PFSK-1 (cell line): ENCODE data around the gene CDIPT.

Experiments
- FOXP2 ChIP-seq: optimal IDR thresholded peaks from 2 replicates; pipeline ENCODE3; 2011; ENCODE audit warnings: borderline replicate concordance, control low read depth, inconsistent platforms; ENCODE audit not compliant: insufficient read depth; ENCODE audit errors: extremely low read length, extremely low read depth
- POLR2AphosphoS5 ChIP-seq: IDR thresholded peaks from 2 replicates; pipeline ENCODE4 v1.6.1; 2012; ENCODE audit warnings: low read depth, mild to moderate bottlenecking, control low read depth, low read length, moderate library complexity
- SIN3A ChIP-seq: IDR thresholded peaks from 2 replicates; pipeline ENCODE4 v1.6.1; 2012; ENCODE audit warnings: mild to moderate bottlenecking, low read length, moderate library complexity, borderline replicate concordance; ENCODE audit not compliant: insufficient read depth
- TAF1 ChIP-seq: IDR thresholded peaks from 2 replicates; pipeline ENCODE4 v1.6.1; 2012; ENCODE audit warnings: low read length, control low read depth, borderline replicate concordance; ENCODE audit not compliant: insufficient read depth
- TF ChIP-seq, protein P1 (sequence below), 2 experiments: IDR thresholded peaks; 2 replicates each; pipeline versions ENCODE4 v1.6.1 to v1.8.0; 2011 to 2012; ENCODE audit warnings: low read depth in 2 of 2, low read length in 2 of 2, control low read depth in 1 of 2, inconsistent platforms in 1 of 2, mild to moderate bottlenecking in 1 of 2, moderate library complexity in 1 of 2; ENCODE audit not compliant: insufficient read depth in 1 of 2

CDIPT gene

DNA sequence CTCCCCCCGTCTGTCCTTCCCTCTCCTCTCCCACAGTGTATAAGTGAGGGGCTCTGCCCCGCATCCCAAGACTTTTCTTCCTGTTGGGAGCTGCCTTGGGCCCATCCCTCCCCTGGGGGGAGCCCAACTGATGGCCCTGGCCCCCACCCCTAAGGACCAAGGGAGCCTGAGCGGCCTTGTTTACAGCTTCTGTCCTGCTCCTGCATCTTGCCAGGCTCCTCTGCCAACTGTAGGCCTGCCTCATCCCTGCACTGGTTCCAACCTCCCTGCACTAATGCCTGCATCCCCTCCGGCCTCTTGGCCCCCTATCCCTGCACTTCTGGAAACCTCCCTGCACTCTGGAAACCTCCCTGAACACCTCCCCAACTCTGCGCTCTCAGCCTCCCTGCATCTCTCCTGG lies 48.4 kb downstream of the CDIPT start:
- no peak for TF ChIP-seq POLR2AphosphoS5

DNA sequence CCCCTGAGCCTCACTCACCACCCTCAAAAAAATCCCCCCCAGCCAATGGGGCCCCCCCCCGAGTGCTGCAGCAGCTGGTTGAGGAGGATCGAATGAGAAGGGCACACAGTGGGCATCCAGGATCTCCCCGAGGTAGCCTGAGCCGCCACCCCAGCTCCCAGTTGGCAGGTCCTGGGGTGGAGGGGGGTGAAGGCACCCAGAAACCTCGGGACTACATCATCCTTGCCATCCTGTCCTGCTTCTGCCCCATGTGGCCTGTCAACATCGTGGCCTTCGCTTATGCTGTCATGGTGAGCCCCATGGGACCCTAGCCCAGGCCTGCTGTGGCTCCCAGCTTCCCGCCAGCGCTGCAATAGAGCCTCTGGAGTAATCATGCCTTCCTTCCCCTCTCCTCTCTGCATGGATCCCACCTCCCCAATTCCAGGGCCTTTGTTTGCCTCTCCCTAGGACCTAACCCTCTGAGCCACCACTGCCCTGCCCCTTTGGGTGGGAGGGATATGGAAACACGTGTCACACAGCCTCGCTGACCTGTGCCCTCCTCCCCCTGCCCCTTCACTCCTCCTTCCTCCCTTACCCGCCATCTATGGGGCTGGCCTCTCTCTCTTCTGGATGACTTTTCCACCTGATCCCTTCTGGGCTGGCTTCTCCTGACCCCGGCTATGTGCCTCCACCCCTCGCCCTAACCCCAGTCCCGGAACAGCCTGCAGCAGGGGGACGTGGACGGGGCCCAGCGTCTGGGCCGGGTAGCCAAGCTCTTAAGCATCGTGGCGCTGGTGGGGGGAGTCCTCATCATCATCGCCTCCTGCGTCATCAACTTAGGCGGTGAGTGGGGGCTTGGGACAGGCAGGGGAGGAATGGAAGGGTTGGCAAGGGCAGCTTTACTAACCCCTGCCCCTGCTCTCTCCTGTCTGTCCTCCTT lies 49.1 kb downstream of the CDIPT start:
- TF ChIP-seq, protein P1, sequence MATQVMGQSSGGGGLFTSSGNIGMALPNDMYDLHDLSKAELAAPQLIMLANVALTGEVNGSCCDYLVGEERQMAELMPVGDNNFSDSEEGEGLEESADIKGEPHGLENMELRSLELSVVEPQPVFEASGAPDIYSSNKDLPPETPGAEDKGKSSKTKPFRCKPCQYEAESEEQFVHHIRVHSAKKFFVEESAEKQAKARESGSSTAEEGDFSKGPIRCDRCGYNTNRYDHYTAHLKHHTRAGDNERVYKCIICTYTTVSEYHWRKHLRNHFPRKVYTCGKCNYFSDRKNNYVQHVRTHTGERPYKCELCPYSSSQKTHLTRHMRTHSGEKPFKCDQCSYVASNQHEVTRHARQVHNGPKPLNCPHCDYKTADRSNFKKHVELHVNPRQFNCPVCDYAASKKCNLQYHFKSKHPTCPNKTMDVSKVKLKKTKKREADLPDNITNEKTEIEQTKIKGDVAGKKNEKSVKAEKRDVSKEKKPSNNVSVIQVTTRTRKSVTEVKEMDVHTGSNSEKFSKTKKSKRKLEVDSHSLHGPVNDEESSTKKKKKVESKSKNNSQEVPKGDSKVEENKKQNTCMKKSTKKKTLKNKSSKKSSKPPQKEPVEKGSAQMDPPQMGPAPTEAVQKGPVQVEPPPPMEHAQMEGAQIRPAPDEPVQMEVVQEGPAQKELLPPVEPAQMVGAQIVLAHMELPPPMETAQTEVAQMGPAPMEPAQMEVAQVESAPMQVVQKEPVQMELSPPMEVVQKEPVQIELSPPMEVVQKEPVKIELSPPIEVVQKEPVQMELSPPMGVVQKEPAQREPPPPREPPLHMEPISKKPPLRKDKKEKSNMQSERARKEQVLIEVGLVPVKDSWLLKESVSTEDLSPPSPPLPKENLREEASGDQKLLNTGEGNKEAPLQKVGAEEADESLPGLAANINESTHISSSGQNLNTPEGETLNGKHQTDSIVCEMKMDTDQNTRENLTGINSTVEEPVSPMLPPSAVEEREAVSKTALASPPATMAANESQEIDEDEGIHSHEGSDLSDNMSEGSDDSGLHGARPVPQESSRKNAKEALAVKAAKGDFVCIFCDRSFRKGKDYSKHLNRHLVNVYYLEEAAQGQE (IDR thresholded peaks at IDR 0.05; ENCODE audit: insufficient read depth in 1 of 2, low read depth in 2 of 2, low read length in 2 of 2), result no peak
- TF ChIP-seq TAF1 (no peak), POLR2AphosphoS5 (no peak)

DNA sequence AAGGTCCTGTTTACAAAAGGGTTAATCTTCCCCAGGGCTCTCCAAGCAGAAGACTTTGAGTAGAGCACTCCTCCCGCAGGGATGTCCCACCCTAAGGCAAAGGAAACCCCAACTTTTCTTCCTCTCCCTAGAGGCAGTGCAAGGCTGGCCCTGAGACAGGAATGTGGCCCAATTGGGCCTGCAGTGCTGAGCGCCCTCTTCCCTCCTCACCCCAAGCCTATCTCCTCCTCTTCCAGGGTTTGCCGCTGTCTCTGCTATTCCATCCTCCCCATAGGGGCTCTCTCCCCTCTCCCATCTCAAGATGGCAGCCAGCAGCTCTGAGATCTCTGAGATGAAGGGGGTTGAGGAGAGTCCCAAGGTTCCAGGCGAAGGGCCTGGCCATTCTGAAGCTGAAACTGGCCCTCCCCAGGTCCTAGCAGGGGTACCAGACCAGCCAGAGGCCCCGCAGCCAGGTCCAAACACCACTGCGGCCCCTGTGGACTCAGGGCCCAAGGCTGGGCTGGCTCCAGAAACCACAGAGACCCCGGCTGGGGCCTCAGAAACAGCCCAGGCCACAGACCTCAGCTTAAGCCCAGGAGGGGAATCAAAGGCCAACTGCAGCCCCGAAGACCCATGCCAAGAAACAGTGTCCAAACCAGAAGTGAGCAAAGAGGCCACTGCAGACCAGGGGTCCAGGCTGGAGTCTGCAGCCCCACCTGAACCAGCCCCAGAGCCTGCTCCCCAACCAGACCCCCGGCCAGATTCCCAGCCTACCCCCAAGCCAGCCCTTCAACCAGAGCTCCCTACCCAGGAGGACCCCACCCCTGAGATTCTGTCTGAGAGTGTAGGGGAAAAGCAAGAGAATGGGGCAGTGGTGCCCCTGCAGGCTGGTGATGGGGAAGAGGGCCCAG lies 50.0 kb downstream of the CDIPT start:
- TF ChIP-seq, protein P1 (IDR thresholded peaks at IDR 0.05; ENCODE audit: insufficient read depth in 1 of 2, low read depth in 2 of 2, low read length in 2 of 2), result no peak
- no peak for TF ChIP-seq SIN3A
- no peak for TF ChIP-seq POLR2AphosphoS5

DNA sequence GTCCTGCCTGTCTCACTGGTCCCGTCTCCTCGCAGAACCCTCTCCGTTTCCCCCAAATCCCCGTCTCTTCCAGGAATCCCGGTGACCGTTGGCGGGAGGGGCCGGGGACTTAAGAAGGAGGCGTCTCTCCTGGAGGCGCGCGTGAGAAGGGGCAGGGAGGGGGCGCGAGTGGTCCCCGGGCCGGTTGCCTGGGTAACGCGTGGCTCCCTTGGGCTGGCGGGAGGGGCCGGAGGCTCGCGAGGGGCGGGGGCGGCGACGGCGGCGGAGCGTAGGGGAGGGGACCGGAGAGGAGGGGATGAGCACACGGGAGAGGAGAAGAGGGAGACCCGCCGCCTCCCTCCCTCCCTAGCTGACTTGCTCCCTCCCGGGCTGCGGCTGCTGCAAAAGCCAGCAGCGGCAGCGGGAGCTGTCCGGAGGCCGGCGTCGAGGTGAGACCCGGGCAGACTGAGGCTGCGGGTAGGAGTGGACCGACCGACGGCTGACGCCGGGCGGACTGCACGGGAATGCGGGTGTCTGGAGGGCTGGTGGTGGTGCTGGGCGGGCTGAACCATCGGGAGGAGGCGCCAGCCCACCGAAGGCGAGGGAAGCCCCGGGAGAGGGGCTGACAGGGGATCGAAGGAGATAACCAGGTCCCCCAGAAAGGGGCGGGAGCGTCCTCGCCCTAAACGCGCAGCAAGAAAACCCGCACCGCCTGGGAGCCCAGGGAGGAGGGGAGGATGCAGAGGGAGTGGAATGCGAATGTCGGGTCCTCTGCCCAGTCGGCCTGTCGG lies 50.9 kb downstream of the CDIPT start, which contains the start of gene PRRT2:
TSS of gene PRRT2 (plus strand) at position 298 of the 770 bp plus-strand sequence. CDS start 862 bp downstream, outside the sequence.
- TF ChIP-seq, protein P1 (IDR thresholded peaks at IDR 0.05; ENCODE audit: insufficient read depth in 1 of 2, low read depth in 2 of 2, low read length in 2 of 2), result peak in 1 of 2 experiments; percentile 34; a peak in 1 of 4 replicates
- TF ChIP-seq TAF1, result no peak

DNA sequence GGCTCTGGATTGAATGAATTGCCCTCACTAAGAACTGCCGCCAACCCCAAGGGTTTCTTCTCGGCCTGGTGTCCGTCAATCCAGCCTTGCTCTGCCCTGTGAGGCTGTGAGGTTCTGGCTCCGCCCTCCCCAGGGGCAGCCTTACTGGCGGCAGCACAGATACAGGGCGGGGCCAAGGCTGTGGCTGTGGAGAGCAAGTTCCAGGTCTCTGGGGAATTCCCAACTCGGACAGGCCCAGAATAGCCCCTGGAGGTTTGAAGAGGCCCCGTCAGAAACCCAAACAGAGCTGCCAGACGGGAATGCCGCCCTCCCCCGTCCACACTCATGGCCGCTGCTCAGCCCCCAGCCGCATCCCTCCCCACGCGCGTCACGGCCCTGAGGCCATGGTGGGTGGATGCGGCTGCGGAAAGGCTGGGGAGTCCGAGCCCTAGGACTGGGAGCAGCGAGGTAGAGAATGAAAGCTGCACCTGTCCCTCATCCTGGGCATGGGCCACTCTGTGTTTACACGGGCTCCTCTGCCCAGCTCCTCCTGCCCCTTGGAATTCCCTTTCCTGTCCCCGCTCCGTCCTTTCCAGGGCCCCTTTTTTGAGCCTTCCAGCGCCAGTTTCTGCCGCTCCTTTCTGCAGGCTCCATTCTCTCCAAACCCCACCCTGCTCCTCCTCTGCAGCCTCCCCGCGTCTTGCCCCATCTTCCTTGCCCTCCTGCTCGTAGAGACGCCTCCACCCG lies 51.7 kb downstream of the CDIPT start:
- TF ChIP-seq FOXP2 (no peak), TAF1 (0 out of 2 replicates have a peak, but pooled peaks have one; percentile 6), POLR2AphosphoS5 (peak; percentile 89), SIN3A (peak; percentile 78; the same call in 1 of the 2 replicates)
- TF ChIP-seq, protein P1 (IDR thresholded peaks at IDR 0.05; ENCODE audit: insufficient read depth in 1 of 2, low read depth in 2 of 2, low read length in 2 of 2), result no peak
